Neural progenitor cell (in vitro differentiated cells): ENCODE measurements around the gene INSM1. TPM values are rescaled to one million over a fixed set of nuclear protein-coding genes. Genes with fewer than 3 reads are reported as not detected.

ENCODE experiments used
- DNase-seq: peaks from one replicate; pipeline ENCODE4 v3.0.0-alpha.2; 2016; ENCODE audit warnings: low spot score
- H2AFZ ChIP-seq: fragments of 200-600 bp; sonication (generic); replicated peaks from 2 replicates; pipeline ENCODE4 v1.6.1; 2016; ENCODE audit warnings: antibody characterized with exemption
- H3F3A ChIP-seq: fragments of 200-600 bp; sonication (generic); 2 replicates; pipeline ENCODE4 v1.6.1; 2016; ENCODE audit warnings: antibody characterized with exemption, low read depth
- H3K27ac ChIP-seq: fragments of 200-600 bp; sonication (generic); 2 replicates; pipeline ENCODE4 v1.5.1; 2016; ENCODE audit warnings: mild to moderate bottlenecking
- H3K27me3 ChIP-seq: fragments of 200-600 bp; sonication (generic); 2 replicates; pipeline ENCODE4 v1.6.1; 2016; ENCODE audit warnings: mild to moderate bottlenecking, moderate library complexity
- H3K36me3 ChIP-seq: fragments of 200-600 bp; sonication (generic); 2 replicates; pipeline ENCODE4 v1.5.1; 2016
- H3K4me1 ChIP-seq: fragments of 200-600 bp; sonication (generic); 2 replicates; pipeline ENCODE4 v1.6.1; 2016; ENCODE audit warnings: mixed run types
- H3K4me2 ChIP-seq: fragments of 200-600 bp; sonication (generic); 2 replicates; pipeline ENCODE4 v1.6.1; 2016
- H3K4me3 ChIP-seq: fragments of 200-600 bp; sonication (generic); 2 replicates; pipeline ENCODE4 v1.5.1; 2016
- H3K79me2 ChIP-seq: fragments of 200-600 bp; sonication (generic); 2 replicates; pipeline ENCODE4 v1.6.1; 2016; ENCODE audit warnings: low read depth
- H3K9ac ChIP-seq: fragments of 200-600 bp; sonication (generic); 2 replicates; pipeline ENCODE4 v1.6.1; 2016
- H3K9me3 ChIP-seq: fragments of 200-600 bp; sonication (generic); 2 replicates; pipeline ENCODE4 v1.5.1; 2016; ENCODE audit warnings: low read depth
- H4K20me1 ChIP-seq: fragments of 200-600 bp; sonication (generic); 2 replicates; pipeline ENCODE4 v1.6.1; 2016; ENCODE audit warnings: low read depth
- H3K27ac Mint-ChIP-seq: 3 replicates; pipeline ENCODE4 v1.8.0; 2021; ENCODE audit warnings: mixed read lengths
- H3K27me3 Mint-ChIP-seq: 2 replicates; pipeline ENCODE4 v1.8.0; 2022; ENCODE audit warnings: low read depth, mild to moderate bottlenecking, inconsistent platforms, moderate library complexity, mixed read lengths; ENCODE audit not compliant: insufficient read depth
- H3K36me3 Mint-ChIP-seq: 3 replicates; pipeline ENCODE4 v1.8.0; 2021; ENCODE audit warnings: mixed read lengths
- H3K4me1 Mint-ChIP-seq: 3 replicates; pipeline ENCODE4 v1.8.0; 2021; ENCODE audit warnings: mixed read lengths
- H3K4me3 Mint-ChIP-seq: 3 replicates; pipeline ENCODE4 v1.8.0; 2021; ENCODE audit warnings: mild to moderate bottlenecking, moderate library complexity, mixed read lengths
- H3K9me3 Mint-ChIP-seq: 3 replicates; pipeline ENCODE4 v1.8.0; 2020; ENCODE audit warnings: mixed read lengths
- CTCF ChIP-seq: fragments of 200-600 bp; sonication (generic); IDR thresholded peaks from 2 replicates; pipeline ENCODE4 v1.5.1; 2017; ENCODE audit warnings: antibody characterized with exemption, mild to moderate bottlenecking
- EZH2 ChIP-seq: fragments of 200-600 bp; sonication (generic); IDR thresholded peaks from 2 replicates; pipeline ENCODE4 v1.6.1; 2017; ENCODE audit warnings: antibody characterized with exemption, mild to moderate bottlenecking, moderate library complexity
- EZH2phosphoT487 ChIP-seq: fragments of 200-600 bp; sonication (generic); IDR thresholded peaks from 2 replicates; pipeline ENCODE4 v1.6.1; 2017; ENCODE audit warnings: antibody characterized with exemption
- total RNA-seq: library from RNA; depleted of rRNA; stranded (reverse); fragments of >200 nt; gene quantifications from 2 replicates; pipeline ENCODE4 v1.2.3, GENCODE V29; 2015; ENCODE audit warnings: low replicate concordance

The INSM1 gene
- total RNA-seq, 1 donor from 2014 or later = 0.41 TPM

- H3K27ac Mint-ChIP-seq = no peak overlapping the region
- no peak for DNase-seq
Observed at GRCh38 chr20:20390393-20390792, 22.5 kb downstream of the INSM1 start.

GRCh38 chr20:20391115-20391514 lies 23.2 kb downstream of the INSM1 start:
- peaks cover 26% of the 10 kb centered on the region for H3K4me1 Mint-ChIP-seq
- H3K4me1 ChIP-seq = peaks cover 20% of the 10 kb centered on the region

More at GRCh38 chr20:20390393-20390792, 22.5 kb downstream of the INSM1 start:
- TF ChIP-seq EZH2phosphoT487 = no peak
- TF ChIP-seq CTCF = no peak
- no peak for TF ChIP-seq EZH2
- H3K27ac ChIP-seq = no peak overlapping the region
- no peaks in the 10 kb centered on the region for H3K36me3 ChIP-seq
- H3K9me3 Mint-ChIP-seq = no peaks in the 10 kb centered on the region
- H2AFZ ChIP-seq = no peak overlapping the region
- peaks cover 27% of the 10 kb centered on the region for H3K36me3 Mint-ChIP-seq
- no peaks in the 10 kb centered on the region for H3F3A ChIP-seq
- no peaks in the 10 kb centered on the region for H3K79me2 ChIP-seq
- no peaks in the 10 kb centered on the region for H3K27me3 Mint-ChIP-seq
- no peak overlapping the region for H3K9ac ChIP-seq
- H3K4me1 Mint-ChIP-seq = peaks cover 19% of the 10 kb centered on the region
- H4K20me1 ChIP-seq = peaks cover 9% of the 10 kb centered on the region
- H3K4me3 Mint-ChIP-seq = no peak overlapping the region
- H3K27me3 ChIP-seq = no peaks in the 10 kb centered on the region
- H3K4me3 ChIP-seq = no peak overlapping the region
- no peaks in the 10 kb centered on the region for H3K9me3 ChIP-seq
- H3K4me1 ChIP-seq = peaks cover 13% of the 10 kb centered on the region
- H3K4me2 ChIP-seq = no peak overlapping the region

GRCh38 chr20:20391766-20392165 lies 23.9 kb downstream of the INSM1 start:
- no peak for TF ChIP-seq EZH2
- no peak for TF ChIP-seq CTCF
- TF ChIP-seq EZH2phosphoT487 = no peak
- H4K20me1 ChIP-seq = peaks cover 21% of the 10 kb centered on the region
- Mint-ChIP-seq H3K36me3 (peaks cover 27% of the 10 kb centered on the region), H3K9me3 (no peaks in the 10 kb centered on the region), H3K4me3 (no peak overlapping the region), H3K4me1 (peaks cover 33% of the 10 kb centered on the region), H3K27ac (no peak overlapping the region), H3K27me3 (peaks cover 3% of the 10 kb centered on the region)
- H3K9ac ChIP-seq = no peak overlapping the region
- no peak overlapping the region for H3K4me2 ChIP-seq
- no peaks in the 10 kb centered on the region for H3K79me2 ChIP-seq
- H2AFZ ChIP-seq = no peak overlapping the region
- H3K27ac ChIP-seq = no peak overlapping the region
- H3K9me3 ChIP-seq = no peaks in the 10 kb centered on the region
- peaks cover 9% of the 10 kb centered on the region for H3F3A ChIP-seq
- no peak for DNase-seq
- H3K4me3 ChIP-seq = no peak overlapping the region
- peaks cover 26% of the 10 kb centered on the region for H3K4me1 ChIP-seq
- no peaks in the 10 kb centered on the region for H3K27me3 ChIP-seq
- H3K36me3 ChIP-seq = no peaks in the 10 kb centered on the region

More at GRCh38 chr20:20391115-20391514, 23.2 kb downstream of the INSM1 start:
- Histone ChIP-seq H3F3A (peaks cover 3% of the 10 kb centered on the region), H4K20me1 (peaks cover 16% of the 10 kb centered on the region), H3K4me2 (no peak overlapping the region), H3K9ac (no peak overlapping the region), H3K4me3 (no peak overlapping the region), H3K9me3 (no peaks in the 10 kb centered on the region), H2AFZ (no peak overlapping the region), H3K27me3 (no peaks in the 10 kb centered on the region), H3K36me3 (no peaks in the 10 kb centered on the region), H3K27ac (no peak overlapping the region), H3K79me2 (no peaks in the 10 kb centered on the region)
- Mint-ChIP-seq H3K27ac (no peak overlapping the region), H3K36me3 (peaks cover 27% of the 10 kb centered on the region), H3K9me3 (no peaks in the 10 kb centered on the region), H3K27me3 (no peaks in the 10 kb centered on the region), H3K4me3 (no peak overlapping the region)
- TF ChIP-seq EZH2 = no peak
- TF ChIP-seq EZH2phosphoT487 = no peak
- no peak for TF ChIP-seq CTCF
- no peak for DNase-seq
